Liver (tissue), 9 donors: ENCODE results near the gene TAS2R16. TPM values are rescaled to one million over a fixed set of nuclear protein-coding genes. Genes with fewer than 3 reads are reported as not detected.
"Not testable (repeated sequence)": the region's sequence is repeated elsewhere in the genome, so short reads cannot be mapped to it uniquely, and the experiment has no call there.

ENCODE experiments used
- DNase-seq: peaks from one replicate; pipeline ENCODE4 v3.0.0-alpha.2; 2017; ENCODE audit warnings: low spot score
- H3K27ac ChIP-seq, 2 donors: one replicate each; pipeline ENCODE4 v1.7.0; 2013; ENCODE audit warnings: inconsistent platforms in 2 of 2, low read length in 2 of 2, control low read depth in 1 of 2, low read depth in 1 of 2, mild to moderate bottlenecking in 1 of 2
- H3K27me3 ChIP-seq, 4 donors: one replicate each; pipeline versions ENCODE4 v1.6.1 to v1.7.0; 2013; ENCODE audit warnings: low read length in 3 of 4, inconsistent platforms in 1 of 4, mild to moderate bottlenecking in 1 of 4, moderate library complexity in 1 of 4; ENCODE audit not compliant: control insufficient read depth in 4 of 4, insufficient read depth in 4 of 4
- H3K36me3 ChIP-seq, 4 donors: one replicate each; pipeline versions ENCODE4 v1.6.1 to v1.7.0; 2013; ENCODE audit warnings: low read length in 3 of 4, mild to moderate bottlenecking in 3 of 4, low read depth in 1 of 4, moderate library complexity in 1 of 4; ENCODE audit not compliant: control insufficient read depth in 4 of 4, insufficient read depth in 3 of 4
- H3K4me1 ChIP-seq, 4 donors: one replicate each; pipeline versions ENCODE4 v1.6.1 to v1.7.0; 2013; ENCODE audit warnings: low read length in 3 of 4, mild to moderate bottlenecking in 3 of 4, moderate library complexity in 1 of 4; ENCODE audit not compliant: control insufficient read depth in 4 of 4, insufficient read depth in 4 of 4
- H3K4me3 ChIP-seq, 3 donors: one replicate each; pipeline versions ENCODE4 v1.6.1 to v1.7.0; 2013; ENCODE audit warnings: low read length in 3 of 3, control low read depth in 1 of 3, low read depth in 1 of 3, mild to moderate bottlenecking in 1 of 3
- H3K9ac ChIP-seq, 2 donors: one replicate each; pipeline ENCODE4 v1.7.0; 2013; ENCODE audit warnings: low read length in 2 of 2, mild to moderate bottlenecking in 2 of 2, moderate library complexity in 2 of 2, control low read depth in 1 of 2, low read depth in 1 of 2
- H3K9me3 ChIP-seq, 4 donors: one replicate each; pipeline versions ENCODE4 v1.6.1 to v1.7.0; 2013; ENCODE audit warnings: low read length in 3 of 4; ENCODE audit not compliant: control insufficient read depth in 4 of 4
- CTCF ChIP-seq: fragments of 150-350 bp; IDR thresholded peaks from 2 replicates; pipeline ENCODE4 v1.5.1; 2017; ENCODE audit warnings: improper control_type of control experiment, low read depth, low read length; ENCODE audit not compliant: missing input control
- EGR1 ChIP-seq, 2 donors: IDR thresholded peaks; 2 replicates each; pipeline ENCODE4 v1.6.1; 2016 to 2018; ENCODE audit warnings: antibody characterized with exemption in 2 of 2, low read depth in 2 of 2
- FOXA1 ChIP-seq: IDR thresholded peaks from 2 replicates; pipeline ENCODE4 v1.6.1; 2016; ENCODE audit warnings: antibody characterized with exemption
- FOXA2 ChIP-seq: IDR thresholded peaks from 2 replicates; pipeline ENCODE4 v1.6.1; 2016; ENCODE audit warnings: antibody characterized with exemption
- HNF4A ChIP-seq, 2 donors: conservative IDR thresholded peaks; 2 replicates each; pipeline ENCODE4 v1.6.1; 2016; ENCODE audit warnings: antibody characterized with exemption in 2 of 2, mild to moderate bottlenecking in 2 of 2
- HNF4G ChIP-seq: IDR thresholded peaks from 2 replicates; pipeline ENCODE4 v1.6.1; 2016; ENCODE audit warnings: antibody characterized with exemption
- JUND ChIP-seq, 2 donors: IDR thresholded peaks; 2 replicates each; pipeline ENCODE4 v1.6.1; 2016; ENCODE audit warnings: antibody characterized with exemption in 2 of 2
- MAX ChIP-seq: IDR thresholded peaks from 2 replicates; pipeline ENCODE4 v1.6.1; 2016; ENCODE audit warnings: antibody characterized with exemption
- RAD21 ChIP-seq, 2 donors: IDR thresholded peaks; 2 replicates each; pipeline ENCODE4 v1.6.1; 2016; ENCODE audit warnings: antibody characterized with exemption in 2 of 2, mild to moderate bottlenecking in 2 of 2
- RXRA ChIP-seq, 2 donors: IDR thresholded peaks; 2 replicates each; pipeline ENCODE4 v1.6.1; 2017 to 2018; ENCODE audit warnings: antibody characterized with exemption in 2 of 2, mild to moderate bottlenecking in 1 of 2
- SP1 ChIP-seq: IDR thresholded peaks from 2 replicates; pipeline ENCODE4 v1.6.1; 2018; ENCODE audit warnings: antibody characterized with exemption, mild to moderate bottlenecking
- TAF1 ChIP-seq: conservative IDR thresholded peaks from 2 replicates; pipeline ENCODE4 v1.6.1; 2016; ENCODE audit warnings: antibody characterized with exemption, mild to moderate bottlenecking
- YY1 ChIP-seq: IDR thresholded peaks from 2 replicates; pipeline ENCODE4 v1.6.1; 2016; ENCODE audit warnings: antibody characterized with exemption, mild to moderate bottlenecking
- ZBTB33 ChIP-seq: IDR thresholded peaks from 2 replicates; pipeline ENCODE4 v1.6.1; 2016; ENCODE audit warnings: antibody characterized with exemption
- WGBS: extraction: QIAGEN DNeasy Blood & Tissue Kit; methylation state at CpG from one replicate; pipeline ENCODE4 v1.1.7; 2013; 5-methylcytosine and 5-hydroxymethylcytosine counted together
- polyA plus RNA-seq, 2 donors: library from polyadenylated mRNA; stranded (reverse) in 1 of 2; unstranded in 1 of 2; fragments of 200-250 nt in 1 of 2; fragments of >200 nt in 1 of 2; fragmentation: Nextera tagmentation in 1 of 2; extraction: Ambion mirVana in 1 of 2; gene quantifications; one replicate each; pipeline versions ENCODE4 v1.2.1 to v1.2.3, GENCODE V29; 2013 to 2015
- total RNA-seq, 2 donors: library from RNA; depleted of rRNA; stranded (reverse); fragments of >200 nt; gene quantifications; one replicate each; pipeline ENCODE4 v1.2.3, GENCODE V29; 2014
- TF ChIP-seq, protein P1 (sequence below): IDR thresholded peaks from 2 replicates; pipeline ENCODE4 v1.6.1; 2016; ENCODE audit warnings: antibody characterized with exemption
- donor health status: healthy.
- donor health status: healthy.
- donor health status: healthy.
- donor health status: healthy.
- donor health status: healthy.

TAS2R16 gene
- total and polyA plus RNA-seq, 4 donors, result not detected

- 71% methylated on average over 4 of the region's 4 CpGs for WGBS
- Histone ChIP-seq H3K4me3 (no peak overlapping the region), H3K9me3 (no peaks in the 10 kb centered on the region), H3K4me1 (no peaks in the 10 kb centered on the region), H3K36me3 (no peaks in the 10 kb centered on the region), H3K9ac (no peak overlapping the region), H3K27ac (no peak overlapping the region), H3K27me3 (peaks cover 0 to 2% (median 0%) of the 10 kb centered on the region in 4 donors)
- TF ChIP-seq MAX (no peak), YY1 (no peak), HNF4G (no peak), HNF4A (conservative IDR thresholded peaks at IDR 0.05) (no peak), CTCF (no peak), ZBTB33 (no peak), RXRA (IDR thresholded peaks at IDR 0.05) (no peak), FOXA2 (no peak), FOXA1 (no peak), JUND (IDR thresholded peaks at IDR 0.05) (no peak), TAF1 (no peak), EGR1 (IDR thresholded peaks at IDR 0.05; ENCODE audit: low read depth in 2 of 2) (no peak), SP1 (no peak)
- TF ChIP-seq, protein P1, sequence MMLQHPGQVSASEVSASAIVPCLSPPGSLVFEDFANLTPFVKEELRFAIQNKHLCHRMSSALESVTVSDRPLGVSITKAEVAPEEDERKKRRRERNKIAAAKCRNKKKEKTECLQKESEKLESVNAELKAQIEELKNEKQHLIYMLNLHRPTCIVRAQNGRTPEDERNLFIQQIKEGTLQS, result no peak
- no peak for DNase-seq
Measured at GRCh38 chr7:122968389-122968788, 27.1 kb downstream of the TAS2R16 start.

DNA sequence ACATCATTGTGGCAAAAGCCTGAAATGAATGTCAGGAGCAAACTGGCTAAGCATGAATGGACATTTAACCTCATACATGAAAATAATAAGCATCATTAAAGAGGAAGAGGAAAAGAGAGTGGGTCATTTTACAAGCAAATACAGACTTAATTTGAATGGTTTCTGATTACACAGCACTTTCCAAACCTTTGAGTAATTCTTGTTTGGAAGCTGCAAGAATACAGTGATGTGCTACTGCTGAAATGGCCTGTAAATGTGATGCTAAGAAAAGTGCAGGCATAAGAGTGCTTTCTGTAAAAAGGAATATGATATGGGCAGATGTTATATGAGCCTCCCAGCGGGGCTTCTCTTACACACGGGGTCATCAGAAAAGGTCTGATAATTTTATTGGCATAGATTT, 30.2 kb downstream of the TAS2R16 start:
- H3K9ac ChIP-seq, result no peak overlapping the region
- no peaks in the 10 kb centered on the region for H3K36me3 ChIP-seq
- WGBS, result 53% methylated on average over 2 of the region's 2 CpGs
- no peak for DNase-seq
- no peaks in the 10 kb centered on the region for H3K9me3 ChIP-seq
- no peak overlapping the region for H3K27ac ChIP-seq
- H3K4me1 ChIP-seq, result no peaks in the 10 kb centered on the region
- peaks cover 0 to 2% (median 0%) of the 10 kb centered on the region in 4 donors for H3K27me3 ChIP-seq
- H3K4me3 ChIP-seq, result no peak overlapping the region
- TF ChIP-seq RAD21 (IDR thresholded peaks at IDR 0.05), result no peak
- TF ChIP-seq SP1, result no peak
- TF ChIP-seq TAF1, result no peak

- not testable (repeated sequence) for H3K4me1 ChIP-seq, DNase-seq, H3K4me3 ChIP-seq, H3K27me3 ChIP-seq, H3K36me3 ChIP-seq, H3K9me3 ChIP-seq, H3K27ac ChIP-seq, H3K9ac ChIP-seq
- WGBS, result 96% methylated on average over 2 of the region's 2 CpGs
Measured at GRCh38 chr7:122953678-122954077, 41.8 kb downstream of the TAS2R16 start.
